GM19324 (cell line): ENCODE data around the gene ZWILCH.
"Not testable (repeated sequence)": the region's sequence is repeated elsewhere in the genome, so short reads cannot be mapped to it uniquely, and the experiment has no call there.

Experiments used
- ATAC-seq: cut with Tn5 transposase; IDR thresholded peaks from one replicate; pipeline ENCODE4 v1.9.1; 2021; ENCODE audit warnings: mild to moderate bottlenecking, moderate library complexity; ENCODE audit not compliant: unreplicated experiment, low FRiP score

The ZWILCH gene

GRCh38 chr15:66504563-66505429 lies at the start of gene ZWILCH, which contains the start of gene RPL4:
ZWILCH (plus strand) TSS chr15:66505326; CDS start chr15:66505339, 13 bp downstream.
RPL4 (minus strand) TSS chr15:66504855; CDS start chr15:66504790, 65 bp downstream.
- peak; percentile 79 for ATAC-seq

GRCh38 chr15:66456211-66456610 lies 48.9 kb upstream of the ZWILCH start:
- ATAC-seq: no peak

DNA sequence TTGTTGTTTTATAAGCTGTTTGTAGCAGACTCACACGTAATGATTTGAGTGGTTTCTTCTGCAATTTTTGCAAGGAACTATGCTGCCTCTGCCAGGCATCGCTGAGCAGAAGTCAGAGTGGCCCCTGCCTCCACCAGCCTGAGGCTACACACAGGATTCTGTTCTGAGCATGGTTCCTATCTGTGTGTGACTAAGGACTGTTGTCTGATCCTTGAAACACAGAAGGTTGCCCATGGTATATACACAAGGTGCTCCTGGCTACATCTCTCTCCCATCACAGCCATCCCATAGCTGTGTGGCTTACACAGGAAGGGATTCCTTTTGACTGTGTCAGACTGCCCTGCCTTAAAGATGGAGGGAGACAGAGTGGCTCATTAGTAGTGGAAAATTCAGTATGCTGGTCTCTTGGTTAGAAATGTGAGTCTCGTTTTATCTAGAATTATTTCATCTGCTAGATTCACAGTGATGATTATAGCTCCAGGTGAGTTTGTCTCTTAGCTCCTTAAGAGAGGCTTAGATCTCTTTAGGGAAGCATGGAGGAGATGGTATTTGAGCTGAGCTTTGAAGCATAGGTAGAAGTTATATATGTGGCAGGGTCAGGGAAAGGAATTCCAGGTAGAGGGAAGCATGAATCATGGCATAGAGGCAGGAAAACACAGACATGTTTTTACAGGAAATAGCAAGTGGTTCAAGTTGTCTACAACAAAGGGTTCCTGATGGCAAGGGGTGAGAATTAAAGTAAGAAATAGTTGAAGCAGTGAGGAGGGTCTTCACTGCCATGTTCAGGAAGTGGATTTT lies 45.1 kb upstream of the ZWILCH start:
- ATAC-seq: no peak

GRCh38 chr15:66461294-66461693 lies 43.8 kb upstream of the ZWILCH start:
- not testable (repeated sequence) for ATAC-seq

GRCh38 chr15:66461917-66462316 lies 43.2 kb upstream of the ZWILCH start:
- ATAC-seq: no peak

DNA sequence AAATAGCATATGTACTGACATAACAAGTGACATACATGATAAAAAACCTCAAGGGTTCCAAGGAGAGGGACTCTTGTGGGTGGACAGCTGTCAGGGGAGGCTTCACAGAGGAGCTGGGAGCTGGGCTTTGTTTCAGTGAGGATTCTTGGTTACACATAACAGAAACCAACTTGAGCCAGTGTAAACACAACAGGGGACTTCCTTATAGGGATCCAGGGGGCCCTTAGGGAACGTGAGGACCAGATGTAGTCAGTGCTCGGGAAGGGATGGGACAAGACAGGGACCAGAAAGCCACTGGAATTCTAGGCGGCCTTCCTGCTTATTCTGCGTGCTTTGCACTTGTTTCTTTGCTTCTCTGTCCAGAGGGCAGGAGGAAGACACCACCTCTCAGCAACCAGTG lies 42.5 kb upstream of the ZWILCH start:
- ATAC-seq: no peak

DNA sequence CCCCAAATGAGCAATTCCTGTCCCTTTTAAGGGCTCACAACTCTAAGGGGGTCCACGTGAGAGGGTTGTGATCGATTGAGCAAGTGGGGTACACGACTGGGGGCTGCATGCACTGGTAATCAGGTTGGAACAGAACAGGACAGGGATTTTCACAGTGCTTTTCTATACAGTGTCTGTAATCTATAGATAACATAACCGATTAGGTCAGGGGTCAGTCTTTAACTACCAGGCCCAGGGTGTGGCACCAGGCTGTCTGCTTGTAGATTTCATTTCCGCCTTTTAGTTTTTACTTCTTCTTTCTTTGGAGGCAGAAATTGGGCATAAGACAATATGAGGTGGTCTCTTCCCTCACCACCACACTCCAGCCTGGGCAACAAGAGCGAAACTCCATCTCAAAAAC lies 39.8 kb upstream of the ZWILCH start:
- ATAC-seq: not testable (repeated sequence)

- not testable (repeated sequence) for ATAC-seq
Observed at GRCh38 chr15:66467162-66468040, 37.7 kb upstream of the ZWILCH start.

GRCh38 chr15:66470825-66471224 lies 34.3 kb upstream of the ZWILCH start:
- not testable (repeated sequence) for ATAC-seq

DNA sequence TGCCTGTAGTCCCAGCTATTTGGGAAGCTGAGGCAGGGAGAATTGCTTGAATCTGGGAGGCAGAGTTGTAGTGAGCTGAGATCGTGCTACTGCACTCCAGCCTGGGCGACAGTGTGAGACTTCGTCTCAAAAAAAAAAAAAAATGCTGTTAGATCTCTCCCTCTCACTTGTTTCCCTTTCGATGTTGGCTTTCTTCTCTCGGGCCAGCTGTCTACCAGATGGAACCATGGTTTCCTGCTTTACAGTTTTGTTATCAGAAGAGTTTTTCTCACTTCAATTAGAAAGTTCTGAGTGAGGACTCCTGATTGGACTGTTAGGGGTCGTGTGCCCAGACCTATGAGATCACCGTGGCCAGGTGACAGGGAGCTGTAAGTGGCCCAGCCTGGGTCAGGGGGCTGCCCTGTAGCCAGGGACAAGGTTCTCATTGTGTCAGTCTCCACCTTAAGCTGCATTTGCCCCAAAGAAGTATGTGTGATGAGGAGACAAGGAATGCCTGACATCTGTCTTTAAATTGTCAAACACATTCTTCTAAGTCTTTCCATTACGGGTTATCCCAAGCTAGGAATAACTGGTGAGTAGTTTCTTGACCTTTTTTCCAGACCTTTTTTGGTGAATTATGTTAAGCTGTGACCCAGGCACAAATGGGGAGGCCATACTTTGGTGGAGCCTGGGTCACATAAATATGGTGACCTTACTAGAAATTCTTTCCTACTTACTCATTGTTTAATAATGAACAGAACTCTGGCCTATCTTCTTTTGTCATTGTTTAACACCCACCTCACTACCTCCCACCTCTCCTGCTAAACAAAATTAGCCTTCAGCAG lies 32.7 kb upstream of the ZWILCH start:
- ATAC-seq: peak; percentile 46

DNA sequence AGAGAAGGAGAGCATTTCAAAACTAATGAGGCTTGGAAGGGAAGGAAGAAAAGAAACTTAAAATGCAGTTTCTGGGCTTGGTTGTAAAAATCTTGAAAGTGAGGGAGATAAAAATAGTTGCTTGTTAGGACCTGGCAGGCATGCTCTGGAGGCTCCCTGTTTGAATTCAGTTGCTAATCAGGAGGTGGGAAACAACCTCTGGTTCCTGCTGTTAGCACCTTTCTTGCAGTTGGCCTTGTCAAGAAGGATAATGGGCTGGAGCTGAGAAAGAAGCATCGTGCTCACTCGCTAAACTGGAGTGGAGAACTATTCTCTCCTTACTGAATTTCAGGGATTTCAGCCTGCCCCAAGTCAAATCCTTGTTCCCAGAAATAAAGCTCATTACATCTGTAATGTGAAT lies 31.0 kb upstream of the ZWILCH start:
- ATAC-seq: no peak

DNA sequence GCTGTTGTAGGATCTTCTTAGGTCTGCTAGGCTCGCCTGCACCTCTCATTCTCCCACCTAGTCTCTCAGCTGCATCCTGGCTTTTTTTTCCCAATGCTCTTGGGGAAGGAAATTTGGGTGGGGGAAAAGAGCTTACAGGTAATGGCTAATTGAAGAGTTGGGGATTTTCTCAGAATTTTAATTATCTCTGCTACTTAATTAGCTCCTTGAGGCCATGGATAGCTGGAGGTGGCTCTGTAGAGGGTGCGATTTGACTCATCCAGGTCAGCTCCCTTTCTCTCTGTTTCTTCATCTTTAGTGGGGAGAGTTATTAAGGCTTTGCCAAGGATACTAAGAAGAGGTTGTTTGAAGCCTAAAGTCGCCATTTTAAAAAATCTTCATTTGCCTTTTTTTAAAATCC lies 30.2 kb upstream of the ZWILCH start:
- no peak for ATAC-seq

- ATAC-seq: no peak
Observed at GRCh38 chr15:66476535-66476934, 28.6 kb upstream of the ZWILCH start.

DNA sequence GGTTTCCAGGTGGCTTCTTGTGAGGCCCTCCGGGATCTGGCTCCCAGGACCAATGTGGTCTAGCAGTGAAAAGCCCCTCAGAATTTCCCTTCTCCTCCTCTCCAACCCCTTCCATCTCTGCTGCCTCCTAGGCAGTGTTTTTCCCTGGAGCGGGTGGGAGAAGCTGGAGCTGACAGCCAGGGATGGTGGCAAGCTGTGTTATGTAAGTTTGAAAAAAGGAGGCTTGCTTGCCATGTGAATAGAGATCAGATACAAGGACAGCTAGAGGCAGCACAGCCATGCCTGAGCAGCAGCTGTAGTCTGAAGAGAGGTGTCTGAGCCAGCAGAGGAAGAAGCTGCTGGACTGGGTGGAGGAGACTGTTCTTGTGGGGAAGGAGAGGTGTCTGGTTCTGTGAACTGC lies 28.1 kb upstream of the ZWILCH start:
- no peak for ATAC-seq

DNA sequence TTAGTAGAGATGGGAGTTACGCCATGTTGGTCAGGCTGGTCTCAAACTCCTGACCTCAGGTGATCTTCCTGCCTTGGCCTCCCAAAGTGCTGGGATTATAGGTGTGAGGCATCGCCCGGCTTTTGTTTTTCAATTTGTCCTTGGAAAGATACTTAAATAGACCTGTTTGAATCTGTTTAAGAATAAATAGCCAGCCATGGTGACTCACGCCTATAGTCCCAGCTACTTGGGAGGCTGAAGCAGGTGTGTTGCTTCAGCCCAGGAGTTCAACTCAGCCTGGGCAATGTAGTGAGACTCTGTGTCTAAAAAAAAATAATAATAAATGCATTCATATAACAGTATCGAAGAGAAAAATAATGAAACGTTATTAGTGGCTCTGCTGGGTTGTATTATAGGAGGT lies 24.9 kb upstream of the ZWILCH start:
- no peak for ATAC-seq

DNA sequence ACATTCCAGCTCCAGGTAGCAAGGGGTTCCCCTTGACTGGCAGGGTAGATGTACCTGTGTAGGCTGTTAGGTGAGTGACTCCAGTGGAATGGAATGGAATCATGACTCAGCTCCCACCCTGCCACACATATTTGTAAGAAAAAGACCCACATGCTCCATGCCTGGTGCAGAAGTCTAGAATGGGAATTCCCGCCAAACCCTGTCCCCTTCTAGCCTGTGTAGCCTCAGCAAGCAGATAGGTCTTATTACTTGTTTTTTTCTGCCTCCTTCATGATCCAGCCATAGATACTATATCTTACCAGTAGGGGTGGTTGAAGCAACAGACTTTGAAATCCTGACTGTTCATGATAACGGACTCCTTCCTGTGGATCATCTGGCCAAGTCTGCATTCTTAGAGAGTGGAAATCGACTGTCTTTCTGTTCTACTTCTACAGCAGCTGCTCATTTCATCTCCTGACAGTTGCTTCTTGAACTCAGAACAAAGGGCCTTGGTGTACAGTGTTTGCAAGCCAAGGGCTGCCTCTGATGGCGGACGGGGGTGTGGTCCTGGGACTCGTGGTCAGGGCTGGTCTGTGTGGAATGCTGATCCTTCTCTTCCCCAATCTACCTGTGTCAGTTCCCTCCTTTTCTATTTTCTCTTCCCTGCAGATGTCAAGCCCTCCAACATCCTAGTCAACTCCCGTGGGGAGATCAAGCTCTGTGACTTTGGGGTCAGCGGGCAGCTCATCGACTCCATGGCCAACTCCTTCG lies 23.8 kb upstream of the ZWILCH start:
- ATAC-seq: no peak

DNA sequence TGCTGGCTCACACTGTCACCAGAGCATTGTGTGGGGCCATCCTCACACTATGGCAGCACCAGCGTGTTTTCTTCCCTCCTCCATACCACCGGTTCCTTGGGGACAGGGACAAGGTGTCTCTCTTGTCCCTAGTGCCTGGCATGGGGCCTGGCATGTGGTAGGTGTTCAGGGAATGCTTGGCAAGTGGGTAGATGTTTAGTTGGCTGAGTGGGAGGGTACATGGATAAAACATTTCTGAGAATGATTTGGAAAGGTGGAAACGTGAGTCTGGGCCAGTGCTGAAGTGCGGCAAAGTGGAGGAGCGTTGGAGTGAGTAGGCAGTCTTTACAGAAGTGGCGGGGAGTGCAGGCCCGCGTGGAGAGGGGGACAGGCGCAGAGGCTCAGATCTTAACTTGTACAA lies 22.6 kb upstream of the ZWILCH start:
- no peak for ATAC-seq

DNA sequence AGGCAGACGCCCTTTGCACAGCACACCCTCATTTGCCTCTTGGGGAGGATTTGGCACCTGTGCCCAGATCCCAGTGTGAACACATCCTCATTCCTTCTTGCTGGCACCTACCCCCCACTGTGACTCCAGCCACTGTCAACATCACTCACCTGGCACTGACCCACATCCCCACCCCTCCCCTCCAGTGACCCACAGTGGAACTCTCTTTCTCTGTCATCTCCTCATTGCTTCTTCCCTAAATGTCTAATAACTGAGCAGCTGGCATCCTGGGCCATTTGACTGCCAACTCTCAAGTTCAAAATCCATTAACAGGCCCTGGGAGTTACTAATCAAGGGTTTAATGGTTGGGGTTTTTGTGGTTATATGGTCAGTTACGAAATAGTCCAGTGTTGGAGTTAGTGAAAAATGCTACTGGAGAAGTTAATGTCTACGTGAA lies 22.0 kb upstream of the ZWILCH start:
- ATAC-seq: no peak

- ATAC-seq: no peak
Observed at GRCh38 chr15:66484539-66485112, 20.5 kb upstream of the ZWILCH start.
